IMR-90 (cell line): ENCODE results near the gene SNAPC2. TPM values are rescaled to one million over a fixed set of nuclear protein-coding genes. Genes with fewer than 3 reads are reported as not detected.

ENCODE experiments used
- ATAC-seq: fragments of 200-7000 bp; cut with Tn5 transposase; 2 replicates; pipeline ENCODE4 v1.9.1; 2020; ENCODE audit warnings: low read depth, mild to moderate bottlenecking, moderate library complexity
- BruUV-seq: library from RNA; stranded (reverse); fragments of 400-500 nt; replicated peaks from 2 replicates; lab custom pipeline; 2021; lab: Mats Ljungman, UMichigan
- CTCF ChIA-PET: fragments of 300-600 bp; formaldehyde crosslinking; extraction: SDS; loops from one replicate; lab custom pipeline; 2021; ENCODE audit warnings: antibody characterized with exemption; lab: Yijun Ruan, JAX
- POLR2A ChIA-PET: fragments of 300-600 bp; sonication (Branson Sonifier 250); formaldehyde crosslinking; loops from one replicate; lab custom pipeline; 2022; ENCODE audit warnings: antibody characterized with exemption; ENCODE audit not compliant: unreplicated experiment; lab: Charles Lee
- DNase-seq: peaks from one replicate; pipeline ENCODE4 v3.0.0; 2013
- H2AFZ ChIP-seq: replicated peaks from 2 replicates; pipeline ENCODE3; 2013; ENCODE audit warnings: low read length, mild to moderate bottlenecking; ENCODE audit not compliant: poor library complexity
- H2AK5ac ChIP-seq: 2 replicates; pipeline ENCODE4 v1.6.1; 2013; ENCODE audit warnings: low read depth, low read length, inconsistent platforms
- H2AK9ac ChIP-seq: replicated peaks from 2 replicates; pipeline ENCODE3; 2013; ENCODE audit warnings: mild to moderate bottlenecking, low read depth, low read length, moderate library complexity; ENCODE audit not compliant: poor library complexity
- H2BK120ac ChIP-seq: 2 replicates; pipeline ENCODE4 v1.6.1; 2013; ENCODE audit warnings: low read depth, low read length, inconsistent platforms
- H2BK15ac ChIP-seq: 3 replicates; pipeline ENCODE4 v1.6.1; 2013; ENCODE audit warnings: low read depth, low read length, inconsistent platforms
- H2BK20ac ChIP-seq: 2 replicates; pipeline ENCODE4 v1.6.1; 2013; ENCODE audit warnings: low read depth, mild to moderate bottlenecking, inconsistent platforms, low read length, moderate library complexity
- H2BK5ac ChIP-seq: 2 replicates; pipeline ENCODE4 v1.6.1; 2013; ENCODE audit warnings: mild to moderate bottlenecking, low read depth, low read length, inconsistent platforms; ENCODE audit not compliant: poor library complexity, severe bottlenecking
- H3K14ac ChIP-seq: replicated peaks from 2 replicates; pipeline ENCODE4 v1.6.1; 2013; ENCODE audit warnings: low read depth, low read length, inconsistent platforms
- H3K18ac ChIP-seq: 2 replicates; pipeline ENCODE4 v1.6.1; 2013; ENCODE audit warnings: low read depth, low read length, control low read depth
- H3K23ac ChIP-seq: 2 replicates; pipeline ENCODE4 v1.6.1; 2013; ENCODE audit warnings: low read depth, low read length, inconsistent platforms
- H3K27ac ChIP-seq: 2 replicates; pipeline ENCODE4 v1.5.1; 2013; ENCODE audit warnings: mild to moderate bottlenecking, control low read depth, low read length; ENCODE audit not compliant: insufficient read depth
- H3K27me3 ChIP-seq: 2 replicates; pipeline ENCODE4 v1.6.1; 2013; ENCODE audit warnings: low read length; ENCODE audit not compliant: control insufficient read depth, insufficient read depth
- H3K36me3 ChIP-seq: 2 replicates; pipeline ENCODE4 v1.6.1; 2013; ENCODE audit warnings: low read length, mixed read lengths; ENCODE audit not compliant: control insufficient read depth, insufficient read depth
- H3K4ac ChIP-seq: 2 replicates; pipeline ENCODE4 v1.6.1; 2013; ENCODE audit warnings: low read depth, low read length, inconsistent platforms
- H3K4me1 ChIP-seq: 2 replicates; pipeline ENCODE4 v1.6.1; 2013; ENCODE audit warnings: low read length, mixed read lengths; ENCODE audit not compliant: control insufficient read depth, insufficient read depth
- H3K4me2 ChIP-seq: 2 replicates; pipeline ENCODE4 v1.6.1; 2013; ENCODE audit warnings: low read depth, mild to moderate bottlenecking, control low read depth, low read length, moderate library complexity
- H3K4me3 ChIP-seq: 2 replicates; pipeline ENCODE4 v1.5.1; 2013; ENCODE audit warnings: low read depth, mild to moderate bottlenecking, control low read depth, low read length, moderate library complexity; ENCODE audit not compliant: insufficient read depth
- H3K56ac ChIP-seq: 2 replicates; pipeline ENCODE4 v1.6.1; 2013; ENCODE audit warnings: low read length, inconsistent platforms; ENCODE audit not compliant: insufficient read depth; ENCODE audit errors: extremely low read depth
- H3K79me1 ChIP-seq, 2 experiments: 2 replicates each; pipeline ENCODE4 v1.6.1; 2013; ENCODE audit warnings: low read length in 2 of 2, inconsistent platforms in 1 of 2, low read depth in 1 of 2
- H3K9ac ChIP-seq: 2 replicates; pipeline ENCODE4 v1.6.1; 2013; ENCODE audit warnings: low read depth, low read length, control low read depth
- H3K9me1 ChIP-seq: 2 replicates; pipeline ENCODE4 v1.6.1; 2013; ENCODE audit warnings: low read length, inconsistent platforms; ENCODE audit not compliant: insufficient read depth
- H3K9me3 ChIP-seq: 2 replicates; pipeline ENCODE4 v1.6.1; 2013; ENCODE audit warnings: low read length; ENCODE audit not compliant: control insufficient read depth, insufficient read depth
- H4K20me1 ChIP-seq: 2 replicates; pipeline ENCODE4 v1.6.1; 2013; ENCODE audit warnings: low read length, inconsistent platforms; ENCODE audit not compliant: insufficient read depth
- H4K5ac ChIP-seq: 2 replicates; pipeline ENCODE4 v1.6.1; 2013; ENCODE audit warnings: mild to moderate bottlenecking, low read depth, low read length, control low read depth
- H4K8ac ChIP-seq, 2 experiments: 2 replicates each; pipeline ENCODE4 v1.6.1; 2013; ENCODE audit warnings: low read depth in 2 of 2, low read length in 2 of 2, control low read depth in 1 of 2, inconsistent platforms in 1 of 2
- H4K91ac ChIP-seq: 2 replicates; pipeline ENCODE4 v1.6.1; 2013; ENCODE audit warnings: low read depth, low read length, inconsistent platforms; ENCODE audit not compliant: insufficient read depth
- CHD1 ChIP-seq: IDR thresholded peaks from 2 replicates; pipeline ENCODE4 v1.6.1; 2012; ENCODE audit warnings: low read depth, low read length, improper control_type of control experiment
- FOS ChIP-seq: fragments of 150-350 bp; IDR thresholded peaks from 2 replicates; pipeline ENCODE4 v1.6.1; 2016; ENCODE audit warnings: low read depth, low read length
- MAFK ChIP-seq: IDR thresholded peaks from 2 replicates; pipeline ENCODE4 v1.6.1; 2012; ENCODE audit warnings: low read depth, low read length, improper control_type of control experiment
- MAZ ChIP-seq: IDR thresholded peaks from 2 replicates; pipeline ENCODE4 v1.6.1; 2012; ENCODE audit warnings: low read depth, mild to moderate bottlenecking, low read length, improper control_type of control experiment, moderate library complexity, borderline replicate concordance
- MXI1 ChIP-seq: IDR thresholded peaks from 2 replicates; pipeline ENCODE4 v1.6.1; 2012; ENCODE audit warnings: low read depth, mild to moderate bottlenecking, low read length, moderate library complexity, borderline replicate concordance
- NFE2L2 ChIP-seq: fragments of 150-350 bp; IDR thresholded peaks from 2 replicates; pipeline ENCODE4 v1.6.1; 2016; ENCODE audit warnings: low read depth, mild to moderate bottlenecking, low read length
- RAD21 ChIP-seq: IDR thresholded peaks from 2 replicates; pipeline ENCODE4 v1.6.1; 2012; ENCODE audit warnings: low read length, improper control_type of control experiment
- RCOR1 ChIP-seq: IDR thresholded peaks from 2 replicates; pipeline ENCODE4 v1.6.1; 2012; ENCODE audit warnings: mild to moderate bottlenecking, low read length, improper control_type of control experiment; ENCODE audit not compliant: insufficient replicate concordance
- RFX5 ChIP-seq: IDR thresholded peaks from 2 replicates; pipeline ENCODE4 v1.8.0; 2012; ENCODE audit warnings: low read depth, mild to moderate bottlenecking, low read length, moderate library complexity
- SMC3 ChIP-seq: fragments of 150-350 bp; IDR thresholded peaks from 2 replicates; pipeline ENCODE4 v1.6.1; 2016; ENCODE audit warnings: low read depth, mild to moderate bottlenecking, antibody characterized with exemption, low read length, moderate library complexity
- USF2 ChIP-seq: fragments of 150-350 bp; IDR thresholded peaks from 2 replicates; pipeline ENCODE4 v1.6.1; 2017; ENCODE audit warnings: mild to moderate bottlenecking, antibody characterized with exemption, low read length, low read depth
- WGBS, 2 experiments: methylation state at CpG; one replicate each; pipeline versions ENCODE4 v1.1.5 to v1.1.7; 2013; ENCODE audit warnings: missing lambda C conversion rate in 2 of 2; ENCODE audit not compliant: insufficient read length in 1 of 2; ENCODE audit errors: extremely low coverage in 2 of 2; 5-methylcytosine and 5-hydroxymethylcytosine counted together
- dilution Hi-C: fragments of 300-500 bp; cut with HindIII; formaldehyde crosslinking; loops from one replicate; pipeline ENCODE4 v1.14.3; 2018; ENCODE audit warnings: low sequenced_read_pairs; ENCODE audit not compliant: unreplicated experiment
- in situ Hi-C: fragments of 300-500 bp; cut with MboI; formaldehyde crosslinking; loops from 3 replicates; pipeline ENCODE4 v1.14.3; 2019; ENCODE audit warnings: low sequenced_read_pairs, inconsistent platforms, mixed read lengths
- intact Hi-C: fragments of 100-400 bp; cut with micrococcal nuclease; formaldehyde crosslinking; loops from 2 replicates; pipeline ENCODE4 v1.10.0; 2022
- polyA plus RNA-seq, 3 experiments: library from polyadenylated mRNA; depleted of rRNA; stranded (reverse); fragments of >200 nt; gene quantifications; 2 replicates each; pipeline ENCODE4 v1.2.3, GENCODE V29; 2012; ENCODE audit warnings: low replicate concordance in 1 of 3
- total RNA-seq: library from RNA; depleted of rRNA; stranded (reverse); fragments of >200 nt; gene quantifications from 2 replicates; pipeline ENCODE4 v1.2.3, GENCODE V29; 2012
- TF ChIP-seq, protein P1 (sequence below): conservative IDR thresholded peaks from 2 replicates; pipeline ENCODE4 v1.5.1; 2012; ENCODE audit warnings: mild to moderate bottlenecking, low read depth, low read length, improper control_type of control experiment

Gene SNAPC2
- total and polyA plus RNA-seq, 2 of the 4 experiments (the other 2 are of a cell fraction) = 12.5 to 29.2 TPM

GRCh38 chr19:7872306-7873204, 47.6 kb upstream of the SNAPC2 start (continued):
- no peak for TF ChIP-seq RFX5

DNA sequence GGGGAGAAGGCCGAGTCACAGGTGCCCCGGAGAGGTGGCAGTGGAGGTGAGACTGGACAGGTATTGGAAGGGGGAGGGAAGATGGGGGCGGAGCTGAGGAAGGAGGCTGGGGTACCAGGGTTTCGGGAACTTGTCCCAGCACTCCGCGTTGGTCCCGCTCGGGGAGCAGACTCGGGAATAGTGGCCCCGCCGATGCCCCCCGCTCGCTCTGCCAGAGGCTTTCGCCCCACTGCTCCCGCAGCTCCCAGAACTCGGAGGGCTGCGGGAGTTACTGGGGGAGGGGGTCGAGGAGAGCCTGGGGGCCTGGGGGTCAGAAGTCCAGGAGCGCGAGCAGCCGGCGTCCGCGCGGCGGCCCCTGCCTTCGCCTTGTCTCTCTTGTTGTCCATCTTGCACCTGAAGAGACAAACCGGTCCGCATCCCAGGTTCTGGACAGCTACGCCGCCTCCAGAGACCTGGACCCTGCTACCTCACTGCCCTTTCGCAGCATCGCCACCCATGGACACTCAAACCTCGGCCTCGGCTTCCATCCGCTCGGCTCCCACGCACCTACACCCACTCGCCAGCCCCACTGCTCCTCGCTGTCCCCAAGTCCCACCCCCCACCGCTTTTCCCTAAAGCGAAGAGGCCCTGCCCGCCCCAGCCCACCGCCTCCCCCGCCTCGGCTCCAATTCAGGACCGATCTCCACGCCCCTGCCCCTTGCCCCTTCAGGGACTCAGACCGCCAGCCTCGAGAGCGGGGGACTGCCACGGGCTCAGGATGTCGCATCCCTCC, 46.6 kb upstream of the SNAPC2 start:
- ChIA-PET CTCF (no interaction called here), POLR2A (no interaction called here)
- H4K20me1 ChIP-seq = peaks cover 8% of the 10 kb centered on the region
- ATAC-seq = no peak
- no peak overlapping the region for H4K8ac ChIP-seq
- no peak overlapping the region for H3K18ac ChIP-seq
- H3K56ac ChIP-seq = no peak overlapping the region
- no peak overlapping the region for H4K5ac ChIP-seq
- H3K4me3 ChIP-seq = no peak overlapping the region
- H2AFZ ChIP-seq = peak overlapping the region; percentile 63
- H2AK5ac ChIP-seq = no peak overlapping the region
- no TSS peak for BruUV-seq
- H2BK5ac ChIP-seq = no peak overlapping the region
- H3K27me3 ChIP-seq = peaks cover 32% of the 10 kb centered on the region
- H3K9me1 ChIP-seq = no peaks in the 10 kb centered on the region
- no peak overlapping the region for H2BK20ac ChIP-seq
- H3K4ac ChIP-seq = no peak overlapping the region
- dilution Hi-C loops = no loop called here
- no peaks in the 10 kb centered on the region for H3K9me3 ChIP-seq
- no peak overlapping the region for H2BK15ac ChIP-seq
- 17% methylated on average over 21 of the region's 53 CpGs; no CpG with 5 or more reads in 1 of the 2 experiments for WGBS, 2 experiments
- no peak for DNase-seq
- no peak overlapping the region for H4K91ac ChIP-seq
- no peak overlapping the region for H2BK120ac ChIP-seq
- H3K27ac ChIP-seq = no peak overlapping the region
- H3K4me2 ChIP-seq = peak overlapping the region; percentile 4; the same call in 1 of the 2 replicates
- H2AK9ac ChIP-seq = peak overlapping the region; percentile 39
- H3K36me3 ChIP-seq = no peaks in the 10 kb centered on the region
- in situ Hi-C loops = no loop called here
- H3K23ac ChIP-seq = no peak overlapping the region
- H3K14ac ChIP-seq = no peak overlapping the region
- intact Hi-C loops = no loop called here
- H3K79me1 ChIP-seq = no peaks in the 10 kb centered on the region
- H3K4me1 ChIP-seq = peaks cover 14% of the 10 kb centered on the region
- H3K9ac ChIP-seq = no peak overlapping the region
- no peak for TF ChIP-seq CHD1
- TF ChIP-seq RAD21 = no peak
- no peak for TF ChIP-seq MXI1
- TF ChIP-seq MAZ = no peak
- no peak for TF ChIP-seq MAFK
- no peak for TF ChIP-seq RFX5
- no peak for TF ChIP-seq NFE2L2
- TF ChIP-seq RCOR1 = no peak
- TF ChIP-seq, protein P1, sequence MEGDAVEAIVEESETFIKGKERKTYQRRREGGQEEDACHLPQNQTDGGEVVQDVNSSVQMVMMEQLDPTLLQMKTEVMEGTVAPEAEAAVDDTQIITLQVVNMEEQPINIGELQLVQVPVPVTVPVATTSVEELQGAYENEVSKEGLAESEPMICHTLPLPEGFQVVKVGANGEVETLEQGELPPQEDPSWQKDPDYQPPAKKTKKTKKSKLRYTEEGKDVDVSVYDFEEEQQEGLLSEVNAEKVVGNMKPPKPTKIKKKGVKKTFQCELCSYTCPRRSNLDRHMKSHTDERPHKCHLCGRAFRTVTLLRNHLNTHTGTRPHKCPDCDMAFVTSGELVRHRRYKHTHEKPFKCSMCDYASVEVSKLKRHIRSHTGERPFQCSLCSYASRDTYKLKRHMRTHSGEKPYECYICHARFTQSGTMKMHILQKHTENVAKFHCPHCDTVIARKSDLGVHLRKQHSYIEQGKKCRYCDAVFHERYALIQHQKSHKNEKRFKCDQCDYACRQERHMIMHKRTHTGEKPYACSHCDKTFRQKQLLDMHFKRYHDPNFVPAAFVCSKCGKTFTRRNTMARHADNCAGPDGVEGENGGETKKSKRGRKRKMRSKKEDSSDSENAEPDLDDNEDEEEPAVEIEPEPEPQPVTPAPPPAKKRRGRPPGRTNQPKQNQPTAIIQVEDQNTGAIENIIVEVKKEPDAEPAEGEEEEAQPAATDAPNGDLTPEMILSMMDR = no peak
- no peak for TF ChIP-seq USF2
- TF ChIP-seq SMC3 = no peak
- TF ChIP-seq FOS = no peak
